Loucy (cell line): ENCODE results near the gene AMN.

ENCODE experiments used
- EZH2phosphoT487 ChIP-seq: fragments of 200-600 bp; IDR thresholded peaks from 2 replicates; pipeline ENCODE4 v1.6.1; 2018; ENCODE audit warnings: antibody characterized with exemption, mild to moderate bottlenecking, moderate library complexity, borderline replicate concordance
- TF ChIP-seq, protein P1 (sequence below): fragments of 200-600 bp; sonication (generic); conservative IDR thresholded peaks from 2 replicates; pipeline ENCODE4 v1.5.1; 2014; ENCODE audit warnings: mild to moderate bottlenecking, antibody characterized with exemption, low read length

- TF ChIP-seq, protein P1, sequence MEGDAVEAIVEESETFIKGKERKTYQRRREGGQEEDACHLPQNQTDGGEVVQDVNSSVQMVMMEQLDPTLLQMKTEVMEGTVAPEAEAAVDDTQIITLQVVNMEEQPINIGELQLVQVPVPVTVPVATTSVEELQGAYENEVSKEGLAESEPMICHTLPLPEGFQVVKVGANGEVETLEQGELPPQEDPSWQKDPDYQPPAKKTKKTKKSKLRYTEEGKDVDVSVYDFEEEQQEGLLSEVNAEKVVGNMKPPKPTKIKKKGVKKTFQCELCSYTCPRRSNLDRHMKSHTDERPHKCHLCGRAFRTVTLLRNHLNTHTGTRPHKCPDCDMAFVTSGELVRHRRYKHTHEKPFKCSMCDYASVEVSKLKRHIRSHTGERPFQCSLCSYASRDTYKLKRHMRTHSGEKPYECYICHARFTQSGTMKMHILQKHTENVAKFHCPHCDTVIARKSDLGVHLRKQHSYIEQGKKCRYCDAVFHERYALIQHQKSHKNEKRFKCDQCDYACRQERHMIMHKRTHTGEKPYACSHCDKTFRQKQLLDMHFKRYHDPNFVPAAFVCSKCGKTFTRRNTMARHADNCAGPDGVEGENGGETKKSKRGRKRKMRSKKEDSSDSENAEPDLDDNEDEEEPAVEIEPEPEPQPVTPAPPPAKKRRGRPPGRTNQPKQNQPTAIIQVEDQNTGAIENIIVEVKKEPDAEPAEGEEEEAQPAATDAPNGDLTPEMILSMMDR: 0 out of 2 replicates have a peak, but pooled peaks have one; percentile 14
- TF ChIP-seq EZH2phosphoT487: no peak
Observed at GRCh38 chr14:102924632-102925588, 2.4 kb downstream of the AMN start.
